Kidney epithelial cell (primary cell): ENCODE results near the gene STX19. TPM values are rescaled to one million over a fixed set of nuclear protein-coding genes. Genes with fewer than 3 reads are reported as not detected.

ENCODE experiments used
- DNase-seq: peaks from one replicate; pipeline ENCODE4 v3.0.0-alpha.2; 2010; ENCODE audit warnings: low read depth
- H3K27me3 ChIP-seq: 2 replicates; pipeline ENCODE4 v1.6.0; 2011; ENCODE audit warnings: low read length; ENCODE audit not compliant: control insufficient read depth, insufficient read depth
- H3K36me3 ChIP-seq: 2 replicates; pipeline ENCODE4 v1.5.1; 2011; ENCODE audit warnings: low read length; ENCODE audit not compliant: control insufficient read depth, insufficient read depth
- H3K4me3 ChIP-seq: 2 replicates; pipeline ENCODE4 v1.5.1; 2011; ENCODE audit warnings: low read depth, mild to moderate bottlenecking, control low read depth, low read length
- CTCF ChIP-seq: IDR thresholded peaks from 2 replicates; pipeline ENCODE4 v1.5.1; 2011; ENCODE audit warnings: mild to moderate bottlenecking, moderate library complexity, low read length, control low read depth, inconsistent platforms; ENCODE audit not compliant: insufficient read depth, poor library complexity, severe bottlenecking
- total RNA-seq: library from RNA; depleted of rRNA; stranded (reverse); fragments of >200 nt; gene quantifications from 2 replicates; pipeline ENCODE4 v1.2.3, GENCODE V29; 2015

The STX19 gene
- total RNA-seq, 1 donor from 2014 or later: not detected

- no peaks in the 10 kb centered on the region for H3K27me3 ChIP-seq
- H3K4me3 ChIP-seq: no peak overlapping the region
- no peaks in the 10 kb centered on the region for H3K36me3 ChIP-seq
- no peak for DNase-seq
- no peak for TF ChIP-seq CTCF
Observed at GRCh38 chr3:94008253-94008652, 20.1 kb downstream of the STX19 start.

GRCh38 chr3:94004301-94004910 lies 24.0 kb downstream of the STX19 start:
- Histone ChIP-seq H3K4me3 (no peak overlapping the region), H3K36me3 (no peaks in the 10 kb centered on the region), H3K27me3 (no peaks in the 10 kb centered on the region)
- TF ChIP-seq CTCF: peak; percentile 80
- DNase-seq: peak; percentile 34

- DNase-seq: no peak
- Histone ChIP-seq H3K27me3 (no peaks in the 10 kb centered on the region), H3K4me3 (no peak overlapping the region), H3K36me3 (no peaks in the 10 kb centered on the region)
- TF ChIP-seq CTCF: no peak
Observed at GRCh38 chr3:94001827-94002495, 26.4 kb downstream of the STX19 start.

GRCh38 chr3:94001191-94001590 lies 27.2 kb downstream of the STX19 start:
- no peak overlapping the region for H3K4me3 ChIP-seq
- no peaks in the 10 kb centered on the region for H3K27me3 ChIP-seq
- DNase-seq: no peak
- no peak for TF ChIP-seq CTCF
- H3K36me3 ChIP-seq: no peaks in the 10 kb centered on the region

- DNase-seq: no peak
- H3K4me3 ChIP-seq: no peak overlapping the region
- H3K27me3 ChIP-seq: no peaks in the 10 kb centered on the region
- no peaks in the 10 kb centered on the region for H3K36me3 ChIP-seq
- TF ChIP-seq CTCF: no peak
Observed at GRCh38 chr3:93994056-93994455, 34.3 kb downstream of the STX19 start.

- H3K4me3 ChIP-seq: no peak overlapping the region
- TF ChIP-seq CTCF: no peak
- no peaks in the 10 kb centered on the region for H3K36me3 ChIP-seq
- H3K27me3 ChIP-seq: no peaks in the 10 kb centered on the region
- no peak for DNase-seq
Observed at GRCh38 chr3:93992207-93992606, 36.2 kb downstream of the STX19 start.
